ENCODE measurements around the gene SLC22A31. TPM values are rescaled to one million over a fixed set of nuclear protein-coding genes. Genes with fewer than 3 reads are reported as not detected.

Gene SLC22A31
- total RNA-seq, 4 donors from 2014 or later = not detected

GRCh38 chr16:89187770-89188392 lies 12.5 kb downstream of the SLC22A31 start:
- TF ChIP-seq CTCF (IDR thresholded peaks at IDR 0.05; ENCODE audit: low read depth) = no peak

GRCh38 chr16:89187032-89187769 lies 13.1 kb downstream of the SLC22A31 start:
- TF ChIP-seq CTCF (IDR thresholded peaks at IDR 0.05; ENCODE audit: low read depth) = no peak

GRCh38 chr16:89184933-89185794 lies 15.2 kb downstream of the SLC22A31 start:
- TF ChIP-seq CTCF (IDR thresholded peaks at IDR 0.05; ENCODE audit: low read depth) = no peak

- no peak for TF ChIP-seq CTCF (IDR thresholded peaks at IDR 0.05; ENCODE audit: low read depth)
Observed at GRCh38 chr16:89184677-89184932, 15.7 kb downstream of the SLC22A31 start.

GRCh38 chr16:89183975-89184676 lies 16.2 kb downstream of the SLC22A31 start:
- no peak for TF ChIP-seq CTCF (IDR thresholded peaks at IDR 0.05; ENCODE audit: low read depth)

GRCh38 chr16:89183463-89183862 lies 16.9 kb downstream of the SLC22A31 start:
- TF ChIP-seq CTCF (IDR thresholded peaks at IDR 0.05; ENCODE audit: low read depth) = no peak

Measured in subcutaneous adipose tissue (tissue), 4 donors.